ENCODE measurements around the gene KIRREL2.
"Not testable (repeated sequence)": the region's sequence is repeated elsewhere in the genome, so short reads cannot be mapped to it uniquely, and the experiment has no call there.

- TF ChIP-seq, protein P1, sequence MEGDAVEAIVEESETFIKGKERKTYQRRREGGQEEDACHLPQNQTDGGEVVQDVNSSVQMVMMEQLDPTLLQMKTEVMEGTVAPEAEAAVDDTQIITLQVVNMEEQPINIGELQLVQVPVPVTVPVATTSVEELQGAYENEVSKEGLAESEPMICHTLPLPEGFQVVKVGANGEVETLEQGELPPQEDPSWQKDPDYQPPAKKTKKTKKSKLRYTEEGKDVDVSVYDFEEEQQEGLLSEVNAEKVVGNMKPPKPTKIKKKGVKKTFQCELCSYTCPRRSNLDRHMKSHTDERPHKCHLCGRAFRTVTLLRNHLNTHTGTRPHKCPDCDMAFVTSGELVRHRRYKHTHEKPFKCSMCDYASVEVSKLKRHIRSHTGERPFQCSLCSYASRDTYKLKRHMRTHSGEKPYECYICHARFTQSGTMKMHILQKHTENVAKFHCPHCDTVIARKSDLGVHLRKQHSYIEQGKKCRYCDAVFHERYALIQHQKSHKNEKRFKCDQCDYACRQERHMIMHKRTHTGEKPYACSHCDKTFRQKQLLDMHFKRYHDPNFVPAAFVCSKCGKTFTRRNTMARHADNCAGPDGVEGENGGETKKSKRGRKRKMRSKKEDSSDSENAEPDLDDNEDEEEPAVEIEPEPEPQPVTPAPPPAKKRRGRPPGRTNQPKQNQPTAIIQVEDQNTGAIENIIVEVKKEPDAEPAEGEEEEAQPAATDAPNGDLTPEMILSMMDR (conservative IDR thresholded peaks at IDR 0.05; ENCODE audit: low read length) = not testable (repeated sequence)
- not testable (repeated sequence) for TF ChIP-seq EZH2phosphoT487 (IDR thresholded peaks at IDR 0.05; ENCODE audit: borderline replicate concordance, low read depth, low read length)
Measured at GRCh38 chr19:35891819-35892218, 35.1 kb downstream of the KIRREL2 start.

Data from OCI-LY7 (cell line).